GM20000 (cell line): ENCODE measurements around the gene ESRRG.

Experiments
- DNase-seq: peaks from one replicate; pipeline ENCODE4 v3.0.0; 2012; ENCODE audit warnings: low spot score
- TF ChIP-seq, protein P1 (sequence below): IDR thresholded peaks from 2 replicates; pipeline ENCODE4 v1.5.1; 2012; ENCODE audit warnings: mild to moderate bottlenecking, control low read depth; ENCODE audit errors: extremely low read depth, missing control alignments

The ESRRG gene

DNA sequence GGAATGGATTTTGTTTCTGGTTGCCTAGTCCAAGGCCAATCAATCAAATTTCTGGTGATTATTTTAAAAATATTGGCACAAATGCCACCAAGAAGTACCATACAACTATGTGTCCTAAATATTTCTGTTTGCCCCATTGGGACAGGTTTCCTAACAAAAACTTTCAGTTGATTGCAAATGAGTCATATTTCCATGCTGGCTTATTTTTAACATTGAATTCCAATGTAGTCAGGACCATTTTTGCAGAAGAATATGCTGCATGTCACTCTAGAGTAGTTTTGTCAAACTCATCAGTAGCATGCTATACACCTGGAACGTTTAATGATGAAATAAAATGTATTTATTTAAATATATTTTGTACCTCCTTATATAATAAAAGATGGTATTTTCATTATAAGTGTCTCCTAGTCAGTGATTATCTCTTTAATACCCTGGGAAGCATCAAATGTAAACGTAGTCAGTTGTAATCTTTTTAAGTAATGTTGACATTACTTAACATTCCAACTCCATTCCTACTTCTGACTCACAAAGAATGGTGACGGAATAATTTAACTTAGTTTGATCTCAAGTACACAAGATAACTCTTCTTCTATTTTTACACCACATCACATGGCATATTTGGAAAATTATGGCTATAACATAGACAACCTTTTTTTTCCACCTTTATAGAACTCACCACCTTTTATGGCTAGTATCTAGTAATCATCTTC lies 261.0 kb downstream of the ESRRG start:
- TF ChIP-seq, protein P1, sequence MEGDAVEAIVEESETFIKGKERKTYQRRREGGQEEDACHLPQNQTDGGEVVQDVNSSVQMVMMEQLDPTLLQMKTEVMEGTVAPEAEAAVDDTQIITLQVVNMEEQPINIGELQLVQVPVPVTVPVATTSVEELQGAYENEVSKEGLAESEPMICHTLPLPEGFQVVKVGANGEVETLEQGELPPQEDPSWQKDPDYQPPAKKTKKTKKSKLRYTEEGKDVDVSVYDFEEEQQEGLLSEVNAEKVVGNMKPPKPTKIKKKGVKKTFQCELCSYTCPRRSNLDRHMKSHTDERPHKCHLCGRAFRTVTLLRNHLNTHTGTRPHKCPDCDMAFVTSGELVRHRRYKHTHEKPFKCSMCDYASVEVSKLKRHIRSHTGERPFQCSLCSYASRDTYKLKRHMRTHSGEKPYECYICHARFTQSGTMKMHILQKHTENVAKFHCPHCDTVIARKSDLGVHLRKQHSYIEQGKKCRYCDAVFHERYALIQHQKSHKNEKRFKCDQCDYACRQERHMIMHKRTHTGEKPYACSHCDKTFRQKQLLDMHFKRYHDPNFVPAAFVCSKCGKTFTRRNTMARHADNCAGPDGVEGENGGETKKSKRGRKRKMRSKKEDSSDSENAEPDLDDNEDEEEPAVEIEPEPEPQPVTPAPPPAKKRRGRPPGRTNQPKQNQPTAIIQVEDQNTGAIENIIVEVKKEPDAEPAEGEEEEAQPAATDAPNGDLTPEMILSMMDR, result no peak

DNA sequence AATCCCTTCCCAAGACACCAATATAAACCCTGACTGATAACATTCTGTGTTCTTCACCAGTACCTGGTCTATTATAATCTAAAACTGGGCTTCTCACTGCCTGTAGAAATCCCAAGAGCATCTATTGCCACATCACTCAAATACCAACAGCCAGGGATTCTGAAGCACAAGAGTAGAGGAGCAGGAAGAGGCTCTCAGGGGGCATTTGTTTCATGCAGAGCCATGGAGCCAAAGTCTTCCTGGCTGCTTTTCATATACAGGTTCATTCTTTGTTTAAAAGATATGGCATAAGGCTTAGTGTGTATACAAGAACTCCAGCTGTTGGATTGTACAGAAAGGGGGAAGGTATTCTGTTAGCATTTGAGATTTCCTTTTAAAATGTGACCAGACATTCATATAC lies 261.8 kb downstream of the ESRRG start:
- no peak for DNase-seq
- TF ChIP-seq, protein P1, result no peak

More for the DNA sequence above, 261.0 kb downstream of the ESRRG start:
- no peak for DNase-seq

DNA sequence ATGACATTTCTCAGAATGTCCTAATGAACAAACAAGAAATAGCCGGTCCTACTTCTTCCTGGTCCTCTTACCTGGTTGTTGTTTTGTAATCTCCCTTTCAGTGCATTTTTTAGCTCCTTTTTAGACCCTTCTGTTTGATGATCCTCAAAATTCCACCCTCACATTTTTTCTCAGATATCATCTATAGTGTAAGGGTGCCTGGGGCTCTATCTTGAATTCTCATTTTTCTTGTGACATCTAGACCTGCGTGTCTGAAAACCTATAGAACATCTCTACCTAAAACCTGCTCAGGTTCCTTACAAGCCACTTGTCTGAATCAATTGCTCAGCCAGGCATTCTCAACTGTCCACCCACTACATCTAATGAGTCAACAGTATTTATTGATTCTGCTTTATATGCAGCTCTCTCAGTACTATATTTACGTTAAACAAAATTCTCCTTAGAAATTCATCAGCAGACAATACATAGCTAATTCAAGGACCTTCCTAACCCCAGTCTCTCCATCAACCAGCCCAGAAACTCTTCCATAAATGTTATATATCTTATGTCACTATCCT lies 263.5 kb downstream of the ESRRG start:
- no peak for DNase-seq
- TF ChIP-seq, protein P1, result no peak

DNA sequence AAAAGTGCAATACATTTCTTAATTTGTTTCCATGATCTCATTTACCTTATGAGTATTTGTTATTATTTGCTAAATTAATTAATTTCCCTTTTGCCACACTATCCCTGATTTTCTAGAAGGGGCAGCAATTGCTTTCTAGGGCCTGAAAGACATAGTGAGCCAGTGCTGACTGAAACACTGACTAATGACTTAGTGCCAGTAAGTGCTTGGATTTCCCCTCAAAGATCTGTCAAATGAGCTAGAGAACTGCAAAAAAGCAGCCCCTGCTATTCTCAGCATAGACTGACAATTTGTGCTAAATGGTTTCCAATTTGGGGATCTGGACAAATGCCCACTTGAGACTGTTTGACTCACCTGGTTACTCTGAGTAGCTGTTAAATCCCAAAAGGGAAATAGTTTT lies 264.4 kb downstream of the ESRRG start:
- no peak for DNase-seq
- TF ChIP-seq, protein P1, result no peak

DNA sequence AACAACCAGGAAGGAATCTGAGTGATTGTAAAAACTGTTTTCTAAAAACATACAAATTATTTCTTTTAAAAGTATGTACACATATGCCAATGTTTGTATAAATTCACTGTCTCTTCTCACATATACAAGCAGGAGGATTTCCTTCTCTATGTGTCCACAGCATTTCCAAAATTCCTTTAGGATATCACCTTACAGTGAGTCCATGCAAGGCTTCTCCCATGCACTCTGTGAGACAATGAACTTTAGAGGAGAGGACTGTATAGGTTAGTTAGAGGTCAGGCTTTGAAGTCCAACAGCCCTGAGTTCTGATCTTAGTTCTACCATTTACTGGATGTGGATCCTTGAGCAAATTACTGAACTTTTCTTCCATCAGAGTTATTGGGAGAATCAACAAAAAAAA lies 265.9 kb downstream of the ESRRG start:
- DNase-seq, result no peak
- TF ChIP-seq, protein P1, result no peak

DNA sequence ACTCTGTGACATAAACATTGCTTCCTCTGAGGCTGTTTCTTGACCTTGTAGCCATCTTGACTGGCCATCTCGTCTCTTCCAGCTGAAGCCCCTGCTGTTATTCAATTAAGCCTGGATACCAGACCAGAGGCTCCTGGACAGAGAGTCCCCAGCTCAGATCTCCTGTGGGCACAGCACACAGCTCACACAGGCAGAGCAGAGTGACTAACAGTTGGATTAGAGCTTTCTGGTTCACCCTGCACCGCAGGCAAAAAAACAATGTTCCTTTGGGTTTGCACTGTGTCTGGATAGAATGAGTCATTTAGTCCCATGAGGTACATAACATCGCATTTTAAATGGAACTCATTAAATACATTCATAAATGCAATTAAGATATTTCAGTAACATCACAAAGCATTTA lies 266.5 kb downstream of the ESRRG start:
- DNase-seq, result no peak
- TF ChIP-seq, protein P1, result no peak

DNA sequence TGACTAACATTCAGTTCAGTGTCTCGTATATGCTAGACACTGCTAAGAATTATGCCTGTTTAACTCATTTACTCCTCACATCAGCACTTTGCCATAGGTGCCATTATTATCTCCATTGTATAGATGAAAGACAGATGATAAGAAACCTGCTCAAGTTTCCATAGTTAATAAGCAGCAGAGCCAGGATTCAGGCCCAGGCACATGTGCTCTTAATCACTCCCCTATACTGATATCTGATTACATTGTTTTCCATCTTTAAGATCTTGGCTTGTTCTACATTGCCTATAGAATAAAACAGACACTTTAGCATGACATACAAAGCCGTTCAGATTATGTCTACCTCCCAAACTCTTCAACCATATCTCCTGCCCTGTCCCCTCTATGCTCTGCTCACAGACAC lies 269.5 kb downstream of the ESRRG start:
- TF ChIP-seq, protein P1, result no peak
- DNase-seq, result no peak
